Esophagus squamous epithelium (tissue), 4 donors: ENCODE measurements around the gene ZDHHC20.

ENCODE experiments used
- CTCF ChIP-seq, 6 experiments: fragments of 450-650 bp in 4 of 6; fragments of 200-600 bp in 2 of 6; sonication (generic) in 2 of 6; IDR thresholded peaks; one replicate each; pipeline ENCODE4 v1.5.1; 2016 to 2019; ENCODE audit warnings: antibody characterized with exemption in 6 of 6, mild to moderate bottlenecking in 4 of 6, moderate library complexity in 4 of 6
- POLR2A ChIP-seq, 4 donors: fragments of 450-650 bp; IDR thresholded peaks; one replicate each; pipeline ENCODE4 v1.6.1; 2017; ENCODE audit warnings: antibody characterized with exemption in 4 of 4, mild to moderate bottlenecking in 4 of 4, moderate library complexity in 3 of 4

GRCh38 chr13:21446656-21447055 is 12.4 kb downstream of the ZDHHC20 start:
- TF ChIP-seq CTCF (IDR thresholded peaks at IDR 0.05): no peak
- no peak for TF ChIP-seq POLR2A (IDR thresholded peaks at IDR 0.05)
